OCI-LY3 (cell line): ENCODE data around the gene EMX2.

Source experiments
- H2AFZ ChIP-seq: fragments of 200-600, 300-600 bp; shearing (Covaris generic); 2 replicates; pipeline ENCODE4 v1.6.0; 2014; ENCODE audit warnings: antibody characterized with exemption, low read depth, low read length
- H3K27ac ChIP-seq: fragments of 200-600, 300-600 bp; sonication (generic); 2 replicates; pipeline ENCODE4 v1.5.1; 2014; ENCODE audit warnings: mild to moderate bottlenecking, low read length, moderate library complexity, mixed read lengths
- H3K27me3 ChIP-seq: fragments of 200-600, 300-600 bp; sonication (generic); 2 replicates; pipeline ENCODE4 v1.6.1; 2014; ENCODE audit warnings: low read depth, low read length, mixed read lengths
- H3K36me3 ChIP-seq: fragments of 200-600, 300-600 bp; sonication (generic); replicated peaks from 2 replicates; pipeline ENCODE3; 2014; ENCODE audit warnings: low read depth, low read length, mixed read lengths
- H3K4me1 ChIP-seq: fragments of 300-600, 200-600 bp; sonication (generic); 2 replicates; pipeline ENCODE4 v1.6.1; 2014; ENCODE audit warnings: low read length, mixed read lengths
- H3K4me2 ChIP-seq: fragments of 200-600, 300-600 bp; sonication (generic); 2 replicates; pipeline ENCODE4 v1.6.1; 2014; ENCODE audit warnings: low read length, mixed read lengths
- H3K4me3 ChIP-seq: fragments of 300-600, 200-600 bp; sonication (generic); 2 replicates; pipeline ENCODE4 v1.5.1; 2014; ENCODE audit warnings: antibody characterized with exemption, mild to moderate bottlenecking, low read length, moderate library complexity
- H3K79me2 ChIP-seq: fragments of 300-600, 200-600 bp; shearing (Covaris generic); 2 replicates; pipeline ENCODE4 v1.6.1; 2014; ENCODE audit warnings: mild to moderate bottlenecking, low read length, mixed read lengths
- H3K9ac ChIP-seq: fragments of 300-600, 200-600 bp; shearing (Covaris generic); 2 replicates; pipeline ENCODE4 v1.6.0; 2014; ENCODE audit warnings: mild to moderate bottlenecking, low read length, moderate library complexity
- H3K9me3 ChIP-seq: fragments of 200-600, 300-600 bp; shearing (Covaris generic); 2 replicates; pipeline ENCODE4 v1.6.1; 2014; ENCODE audit warnings: low read length, mixed read lengths; ENCODE audit not compliant: insufficient read depth
- H4K20me1 ChIP-seq: fragments of 200-600, 300-600 bp; sonication (generic); 2 replicates; pipeline ENCODE4 v1.6.1; 2016; ENCODE audit warnings: low read length, mixed read lengths; ENCODE audit not compliant: insufficient read depth
- EZH2phosphoT487 ChIP-seq: fragments of 200-600 bp; shearing (Covaris generic); IDR thresholded peaks from 2 replicates; pipeline ENCODE4 v1.6.1; 2018; ENCODE audit warnings: antibody characterized with exemption, mixed run types, low read depth
- TF ChIP-seq, protein P1 (sequence below): fragments of 200-600, 300-600 bp; sonication (generic); IDR thresholded peaks from 2 replicates; pipeline ENCODE4 v1.5.1; 2014; ENCODE audit warnings: antibody characterized with exemption, low read length, low read depth

Gene EMX2

DNA sequence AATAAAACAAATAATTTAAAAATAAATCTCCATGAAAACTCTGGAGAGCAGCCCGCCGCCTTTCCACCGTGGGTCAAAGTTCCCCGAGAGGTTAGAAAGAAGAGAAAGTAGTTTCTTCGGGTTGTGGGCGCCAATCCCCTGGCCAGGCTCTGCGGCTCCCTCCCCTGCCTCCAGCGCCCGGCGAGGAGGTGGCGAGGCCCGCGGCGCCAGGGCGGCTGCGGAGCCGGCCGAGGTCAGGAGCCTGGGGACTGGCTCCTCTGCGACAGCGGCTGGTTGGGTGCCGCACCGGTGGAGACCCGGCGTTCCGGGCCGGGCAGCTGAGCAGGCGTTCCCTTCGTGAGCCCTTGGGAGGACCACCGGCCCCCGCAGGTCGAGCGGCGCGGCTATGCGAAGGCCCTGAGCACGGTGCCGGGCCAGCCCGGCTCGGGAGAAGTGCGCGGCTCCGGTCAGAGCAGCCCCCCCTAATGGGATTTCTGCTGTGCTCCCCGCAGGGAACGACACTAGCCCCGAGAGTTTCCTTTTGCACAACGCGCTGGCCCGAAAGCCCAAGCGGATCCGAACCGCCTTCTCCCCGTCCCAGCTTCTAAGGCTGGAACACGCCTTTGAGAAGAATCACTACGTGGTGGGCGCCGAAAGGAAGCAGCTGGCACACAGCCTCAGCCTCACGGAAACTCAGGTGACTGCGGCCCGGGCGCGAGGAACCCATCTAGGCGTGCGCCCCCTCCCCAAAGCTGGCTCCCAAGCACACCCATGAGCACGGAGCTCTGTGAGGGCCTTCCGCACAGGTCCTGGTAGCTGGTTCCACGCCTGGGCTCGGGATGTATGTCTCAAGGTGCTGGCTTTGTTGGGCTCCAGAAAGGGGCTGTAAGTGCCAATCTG, 2.8 kb downstream of the EMX2 start:
- Histone ChIP-seq H2AFZ (no peak overlapping the region), H4K20me1 (no peaks in the 10 kb centered on the region), H3K79me2 (no peaks in the 10 kb centered on the region), H3K4me2 (no peak overlapping the region), H3K27me3 (no peaks in the 10 kb centered on the region), H3K36me3 (no peaks in the 10 kb centered on the region), H3K4me3 (no peak overlapping the region), H3K27ac (no peak overlapping the region), H3K9ac (no peak overlapping the region), H3K4me1 (no peaks in the 10 kb centered on the region), H3K9me3 (no peaks in the 10 kb centered on the region)
- no peak for TF ChIP-seq EZH2phosphoT487
- TF ChIP-seq, protein P1, sequence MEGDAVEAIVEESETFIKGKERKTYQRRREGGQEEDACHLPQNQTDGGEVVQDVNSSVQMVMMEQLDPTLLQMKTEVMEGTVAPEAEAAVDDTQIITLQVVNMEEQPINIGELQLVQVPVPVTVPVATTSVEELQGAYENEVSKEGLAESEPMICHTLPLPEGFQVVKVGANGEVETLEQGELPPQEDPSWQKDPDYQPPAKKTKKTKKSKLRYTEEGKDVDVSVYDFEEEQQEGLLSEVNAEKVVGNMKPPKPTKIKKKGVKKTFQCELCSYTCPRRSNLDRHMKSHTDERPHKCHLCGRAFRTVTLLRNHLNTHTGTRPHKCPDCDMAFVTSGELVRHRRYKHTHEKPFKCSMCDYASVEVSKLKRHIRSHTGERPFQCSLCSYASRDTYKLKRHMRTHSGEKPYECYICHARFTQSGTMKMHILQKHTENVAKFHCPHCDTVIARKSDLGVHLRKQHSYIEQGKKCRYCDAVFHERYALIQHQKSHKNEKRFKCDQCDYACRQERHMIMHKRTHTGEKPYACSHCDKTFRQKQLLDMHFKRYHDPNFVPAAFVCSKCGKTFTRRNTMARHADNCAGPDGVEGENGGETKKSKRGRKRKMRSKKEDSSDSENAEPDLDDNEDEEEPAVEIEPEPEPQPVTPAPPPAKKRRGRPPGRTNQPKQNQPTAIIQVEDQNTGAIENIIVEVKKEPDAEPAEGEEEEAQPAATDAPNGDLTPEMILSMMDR: no peak

DNA sequence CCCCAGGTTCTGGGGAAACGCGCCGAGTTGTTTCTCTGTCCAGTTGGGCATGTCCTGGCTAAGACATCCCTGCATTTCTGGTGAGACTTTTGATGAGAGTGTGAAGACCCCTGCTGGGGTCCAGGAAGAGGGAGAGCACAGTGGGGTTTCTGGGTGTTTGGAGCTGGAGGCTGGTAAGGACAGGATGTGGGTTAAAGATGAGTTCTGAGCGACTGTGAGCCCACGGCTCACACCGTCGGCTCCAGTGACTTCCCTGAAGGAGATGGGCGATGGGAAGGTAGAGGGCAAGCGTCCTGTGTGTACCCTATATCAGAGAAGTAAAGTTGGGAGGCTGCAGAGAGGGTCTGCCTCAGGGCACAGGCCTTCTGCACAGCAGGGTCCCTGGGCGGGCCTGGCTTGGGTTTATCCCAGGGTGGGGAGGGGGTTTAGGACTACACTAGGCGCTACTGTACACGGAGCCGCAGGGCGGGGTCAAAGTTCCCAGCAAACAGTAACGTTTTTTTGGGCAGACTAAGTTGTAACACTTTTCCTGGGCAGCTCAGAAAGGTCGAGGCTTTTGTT, 3.6 kb downstream of the EMX2 start:
- no peak overlapping the region for H3K4me2 ChIP-seq
- no peak overlapping the region for H3K9ac ChIP-seq
- no peaks in the 10 kb centered on the region for H3K27me3 ChIP-seq

DNA sequence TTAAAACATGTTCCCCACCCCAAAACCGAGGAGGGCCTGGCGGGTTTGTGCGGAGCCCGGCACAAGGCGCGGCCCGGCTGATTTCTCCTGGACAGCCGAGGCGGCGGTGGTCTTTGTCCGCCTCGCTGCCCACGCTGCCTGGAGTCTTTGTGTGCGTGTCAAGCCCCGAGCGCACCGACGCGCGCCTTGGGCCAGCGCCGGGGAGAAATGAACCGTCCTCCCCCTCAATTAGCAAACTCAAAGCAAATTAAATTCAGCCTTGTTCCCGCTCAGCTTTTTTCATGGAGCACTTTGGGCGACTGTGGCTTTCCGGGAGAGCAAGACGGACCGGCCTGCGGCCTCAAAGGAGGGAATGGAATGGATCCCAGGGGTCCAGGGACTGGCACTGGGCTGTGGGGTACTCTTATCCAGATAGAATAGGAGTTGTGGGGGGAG, 4.1 kb downstream of the EMX2 start:
- Histone ChIP-seq H3K36me3 (no peaks in the 10 kb centered on the region), H3K79me2 (no peaks in the 10 kb centered on the region), H3K4me3 (no peak overlapping the region), H3K4me1 (no peaks in the 10 kb centered on the region), H3K27me3 (no peaks in the 10 kb centered on the region), H3K27ac (no peak overlapping the region), H2AFZ (no peak overlapping the region), H3K9me3 (no peaks in the 10 kb centered on the region), H3K9ac (no peak overlapping the region), H3K4me2 (no peak overlapping the region), H4K20me1 (no peaks in the 10 kb centered on the region)
- TF ChIP-seq EZH2phosphoT487: no peak
- TF ChIP-seq, protein P1: no peak

More for the DNA sequence above, 3.6 kb downstream of the EMX2 start:
- Histone ChIP-seq H3K79me2 (no peaks in the 10 kb centered on the region), H2AFZ (no peak overlapping the region), H3K9me3 (no peaks in the 10 kb centered on the region), H3K27ac (no peak overlapping the region), H3K4me3 (no peak overlapping the region), H3K4me1 (no peaks in the 10 kb centered on the region), H4K20me1 (no peaks in the 10 kb centered on the region), H3K36me3 (no peaks in the 10 kb centered on the region)
- TF ChIP-seq, protein P1: no peak

DNA sequence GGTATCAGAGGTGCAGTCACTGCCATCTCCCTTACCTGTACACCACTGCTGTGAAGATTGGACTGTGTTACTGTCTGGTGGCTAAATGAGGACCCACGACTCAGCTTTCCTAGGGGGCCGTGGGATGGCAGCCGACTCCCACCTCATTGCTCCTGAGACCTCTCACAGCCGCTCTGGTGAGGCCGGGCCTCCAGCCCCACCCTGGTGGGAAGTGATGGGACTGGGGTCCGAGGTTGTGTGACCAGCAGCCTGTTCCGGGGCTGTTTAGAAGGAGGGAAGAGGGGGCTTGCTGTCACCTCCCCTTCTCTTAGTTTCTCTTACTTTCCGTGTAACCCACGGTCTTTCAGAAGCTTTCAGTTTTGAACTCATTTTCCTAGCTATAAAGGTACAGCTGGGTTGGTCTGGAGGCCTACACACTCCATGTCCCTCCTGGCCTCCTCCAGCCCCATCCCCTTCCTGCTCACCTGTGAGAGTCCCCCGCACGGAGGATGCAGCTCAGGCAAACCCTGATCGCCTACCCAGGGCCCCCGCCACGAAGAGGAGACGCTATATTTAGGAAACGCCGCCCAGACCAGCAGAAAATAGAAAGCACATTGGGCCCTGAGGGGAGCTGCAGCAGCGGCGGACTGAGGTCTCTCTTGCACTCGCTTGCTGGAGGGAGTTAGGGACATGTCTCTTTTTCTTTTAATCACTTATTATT, 4.6 kb downstream of the EMX2 start:
- TF ChIP-seq, protein P1: no peak
- no peak for TF ChIP-seq EZH2phosphoT487
- Histone ChIP-seq H3K4me1 (no peaks in the 10 kb centered on the region), H3K27ac (no peak overlapping the region), H3K79me2 (no peaks in the 10 kb centered on the region), H3K27me3 (no peaks in the 10 kb centered on the region), H3K4me3 (no peak overlapping the region), H3K9me3 (no peaks in the 10 kb centered on the region), H3K9ac (no peak overlapping the region), H4K20me1 (no peaks in the 10 kb centered on the region), H2AFZ (no peak overlapping the region), H3K36me3 (no peaks in the 10 kb centered on the region), H3K4me2 (no peak overlapping the region)
